B cell (primary cell): Measurements from ENCODE around the gene FADS6. TPM values are rescaled to one million over a fixed set of nuclear protein-coding genes. Genes with fewer than 3 reads are reported as not detected.

Source experiments
- ATAC-seq: fragments of 200-7000 bp; cut with Tn5 transposase; one replicate; pipeline ENCODE4 v1.10.0; 2021; ENCODE audit warnings: low read depth, mild to moderate bottlenecking, moderate number of reproducible peaks, moderate library complexity
- CTCF ChIA-PET: fragments of 350-600 bp; sonication (Branson Sonifier 250); formaldehyde crosslinking; loops from one replicate; lab custom pipeline; 2021; ENCODE audit warnings: antibody characterized with exemption, inconsistent platforms; lab: Charles Lee
- POLR2A ChIA-PET: fragments of 350-600 bp; sonication (Branson Sonifier 250); formaldehyde crosslinking; loops from one replicate; lab custom pipeline; 2021; ENCODE audit warnings: antibody characterized with exemption; lab: Charles Lee
- DNase-seq: peaks from one replicate; pipeline ENCODE4 v3.0.0; 2013
- H2AFZ ChIP-seq: 2 replicates; pipeline ENCODE4 v1.6.1; 2012; ENCODE audit warnings: mild to moderate bottlenecking, low read depth, low read length; ENCODE audit not compliant: insufficient read depth, poor library complexity, severe bottlenecking
- H3K27ac ChIP-seq, 2 donors: 1 replicate in 1 of 2; 2 replicates in 1 of 2; pipeline ENCODE4 v1.5.1; 2012 to 2013; ENCODE audit warnings: low read length in 2 of 2, mild to moderate bottlenecking in 2 of 2, moderate library complexity in 1 of 2
- H3K27me3 ChIP-seq, 4 experiments: fragments of 200-600 bp in 1 of 4; sonication (generic) in 1 of 4; replicated peaks in 1 of 4; 1 replicate in 2 of 4; 2 replicates in 2 of 4; pipeline versions ENCODE4 v1.6.1 to v1.7.0; 2013 to 2016; ENCODE audit warnings: low read length in 3 of 4, mild to moderate bottlenecking in 2 of 4, mixed read lengths in 1 of 4, moderate library complexity in 1 of 4; ENCODE audit not compliant: insufficient read depth in 4 of 4, control insufficient read depth in 3 of 4; ENCODE audit errors: control extremely low read depth in 1 of 4
- H3K36me3 ChIP-seq, 2 experiments: replicated peaks in 1 of 2; 1 replicate in 1 of 2; 2 replicates in 1 of 2; pipeline versions ENCODE4 v1.6.1 to v1.7.1; 2013; ENCODE audit warnings: low read length in 1 of 2; ENCODE audit not compliant: insufficient read depth in 2 of 2, control insufficient read depth in 1 of 2; ENCODE audit errors: control extremely low read depth in 1 of 2, extremely low read depth in 1 of 2
- H3K4me1 ChIP-seq, 2 donors: fragments of 200-600 bp in 1 of 2; sonication (generic) in 1 of 2; 1 replicate in 1 of 2; 2 replicates in 1 of 2; pipeline versions ENCODE4 v1.5.1 to v1.6.1; 2013 to 2017; ENCODE audit warnings: low read length in 2 of 2; ENCODE audit not compliant: control insufficient read depth in 2 of 2, insufficient read depth in 2 of 2
- H3K4me2 ChIP-seq: replicated peaks from 2 replicates; pipeline ENCODE3; 2012; ENCODE audit warnings: mild to moderate bottlenecking, low read depth, low read length; ENCODE audit not compliant: poor library complexity, severe bottlenecking
- H3K4me3 ChIP-seq, 5 experiments: fragments of 200-600 bp in 1 of 5; sonication (generic) in 1 of 5; 1 replicate in 3 of 5; 2 replicates in 2 of 5; pipeline versions ENCODE4 v1.5.1 to v1.7.0; 2011 to 2016; ENCODE audit warnings: low read length in 4 of 5, mild to moderate bottlenecking in 4 of 5, low read depth in 2 of 5, control low read depth in 1 of 5, moderate library complexity in 1 of 5; ENCODE audit not compliant: insufficient read depth in 1 of 5; ENCODE audit errors: control extremely low read depth in 1 of 5, extremely low read depth in 1 of 5
- H3K79me2 ChIP-seq: fragments of 200-600 bp; sonication (generic); one replicate; pipeline ENCODE4 v1.6.0; 2016; ENCODE audit warnings: low read length; ENCODE audit not compliant: control insufficient read depth, insufficient read depth
- H3K9ac ChIP-seq: fragments of 200-600 bp; sonication (generic); 2 replicates; pipeline ENCODE4 v1.6.1; 2017; ENCODE audit warnings: mild to moderate bottlenecking, low read length, moderate library complexity
- H3K9me3 ChIP-seq, 3 donors: one replicate each; pipeline versions ENCODE4 v1.6.1 to v1.7.1; 2013; ENCODE audit warnings: low read length in 2 of 3; ENCODE audit not compliant: control insufficient read depth in 2 of 3, insufficient read depth in 1 of 3; ENCODE audit errors: control extremely low read depth in 1 of 3
- H4K20me1 ChIP-seq: 2 replicates; pipeline ENCODE4 v1.6.0; 2012; ENCODE audit warnings: mild to moderate bottlenecking, low read length; ENCODE audit not compliant: insufficient read depth, control insufficient read depth, poor library complexity, severe bottlenecking
- H3K27ac Mint-ChIP-seq: one replicate; pipeline ENCODE4 v1.8.0; 2021; ENCODE audit warnings: mixed read lengths
- H3K27me3 Mint-ChIP-seq: one replicate; pipeline ENCODE4 v1.8.0; 2021; ENCODE audit warnings: mixed read lengths
- H3K4me1 Mint-ChIP-seq: one replicate; pipeline ENCODE4 v1.8.0; 2021; ENCODE audit warnings: mixed read lengths
- H3K4me3 Mint-ChIP-seq: one replicate; pipeline ENCODE4 v1.8.0; 2021; ENCODE audit warnings: mixed read lengths
- H3K9me3 Mint-ChIP-seq: one replicate; pipeline ENCODE4 v1.8.0; 2022; ENCODE audit warnings: mixed read lengths; ENCODE audit not compliant: insufficient read depth
- EZH2 ChIP-seq: IDR thresholded peaks from 2 replicates; pipeline ENCODE4 v1.6.1; 2012; ENCODE audit warnings: borderline replicate concordance, low read depth, mild to moderate bottlenecking, moderate library complexity, low read length; ENCODE audit not compliant: insufficient read depth, poor library complexity, severe bottlenecking
- WGBS: methylation state at CpG from one replicate; pipeline ENCODE4 v1.1.5; 2013; ENCODE audit warnings: missing lambda C conversion rate; ENCODE audit not compliant: insufficient coverage; 5-methylcytosine and 5-hydroxymethylcytosine counted together
- intact Hi-C: fragments of 100-400 bp; cut with micrococcal nuclease; formaldehyde crosslinking; loops from one replicate; pipeline ENCODE4 v1.10.0; 2022
- polyA plus RNA-seq: library from polyadenylated mRNA; depleted of rRNA; stranded (reverse); fragments of >200 nt; gene quantifications from 2 replicates; pipeline ENCODE4 v1.2.3, GENCODE V29; 2012
- total RNA-seq, 2 donors: library from RNA; stranded (reverse); fragments of 120-200 nt in 1 of 2; gene quantifications; 1 replicate in 1 of 2; 2 replicates in 1 of 2; pipeline versions ENCODE4 v1.2.3 to v1.2.4, GENCODE V29; 2013 to 2022
- TF ChIP-seq, protein P1 (sequence below): fragments of 200-600 bp; IDR thresholded peaks from one replicate; pipeline ENCODE4 v1.8.0; 2022; ENCODE audit warnings: antibody characterized with exemption, mild to moderate bottlenecking

FADS6 gene
- total and polyA plus RNA-seq, 2 donors (not counting 1 experiment from before 2014, with no cell fraction given) = not detected

- WGBS = 5% methylated on average over 38 of the region's 57 CpGs
- no peaks in the 10 kb centered on the region for H3K9me3 Mint-ChIP-seq
- Histone ChIP-seq H3K36me3 (no peaks in the 10 kb centered on the region), H3K4me1 (peaks cover 24 to 25% of the 10 kb centered on the region in 2 donors), H4K20me1 (no peaks in the 10 kb centered on the region), H3K79me2 (no peaks in the 10 kb centered on the region), H2AFZ (peak within 1 kb of the TSS; percentile 57), H3K9me3 (peaks cover 0 to 16% (median 0%) of the 10 kb centered on the region in 3 donors), H3K9ac (peak within 1 kb of the TSS; percentile 48), H3K27me3 (peaks cover 0 to 78% (median 38%) of the 10 kb centered on the region in 4 experiments), H3K27ac (no peak within 1 kb of the TSS), H3K4me2 (peak within 1 kb of the TSS; percentile 75), H3K4me3 (peak within 1 kb of the TSS in 3 of 5 experiments; percentile 30 to 52 (median 37))
- peak; percentile 12 for ATAC-seq
- no peak for TF ChIP-seq EZH2
- TF ChIP-seq, protein P1, sequence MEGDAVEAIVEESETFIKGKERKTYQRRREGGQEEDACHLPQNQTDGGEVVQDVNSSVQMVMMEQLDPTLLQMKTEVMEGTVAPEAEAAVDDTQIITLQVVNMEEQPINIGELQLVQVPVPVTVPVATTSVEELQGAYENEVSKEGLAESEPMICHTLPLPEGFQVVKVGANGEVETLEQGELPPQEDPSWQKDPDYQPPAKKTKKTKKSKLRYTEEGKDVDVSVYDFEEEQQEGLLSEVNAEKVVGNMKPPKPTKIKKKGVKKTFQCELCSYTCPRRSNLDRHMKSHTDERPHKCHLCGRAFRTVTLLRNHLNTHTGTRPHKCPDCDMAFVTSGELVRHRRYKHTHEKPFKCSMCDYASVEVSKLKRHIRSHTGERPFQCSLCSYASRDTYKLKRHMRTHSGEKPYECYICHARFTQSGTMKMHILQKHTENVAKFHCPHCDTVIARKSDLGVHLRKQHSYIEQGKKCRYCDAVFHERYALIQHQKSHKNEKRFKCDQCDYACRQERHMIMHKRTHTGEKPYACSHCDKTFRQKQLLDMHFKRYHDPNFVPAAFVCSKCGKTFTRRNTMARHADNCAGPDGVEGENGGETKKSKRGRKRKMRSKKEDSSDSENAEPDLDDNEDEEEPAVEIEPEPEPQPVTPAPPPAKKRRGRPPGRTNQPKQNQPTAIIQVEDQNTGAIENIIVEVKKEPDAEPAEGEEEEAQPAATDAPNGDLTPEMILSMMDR = no peak
- ChIA-PET CTCF (interaction anchor here (0.6 to 2.3 kb wide), 3 partner anchors 36 to 251 kb away, joined by 3 to 16 read pairs (median 3); no protein-coding TSS in a partner anchor), POLR2A (no interaction called here)
- peaks cover 15% of the 10 kb centered on the region for H3K4me1 Mint-ChIP-seq
- no peak within 1 kb of the TSS for H3K27ac Mint-ChIP-seq
- DNase-seq = peak; percentile 37
- H3K27me3 Mint-ChIP-seq = peaks cover 48% of the 10 kb centered on the region
- intact Hi-C loops = loop anchor here (1.0 kb wide), 1 partner anchor 35 kb away; no protein-coding TSS in a partner anchor
- H3K4me3 Mint-ChIP-seq = peak within 1 kb of the TSS; percentile 68
Measured at GRCh38 chr17:74922694-74923537, 29.5 kb upstream of the FADS6 start, which contains the start of gene USH1G. Gene USH1G (minus strand): TSS chr17:74923255. CDS start chr17:74923073, 182 bp downstream.

GRCh38 chr17:74922172-74922571, 28.7 kb upstream of the FADS6 start:
- no peak overlapping the region for H3K27ac Mint-ChIP-seq
- H4K20me1 ChIP-seq = no peaks in the 10 kb centered on the region
- no peak for ATAC-seq
- 68% methylated on average over 6 of the region's 6 CpGs for WGBS
- ChIA-PET POLR2A (no interaction called here), CTCF (no interaction called here)
- H3K36me3 ChIP-seq = no peaks in the 10 kb centered on the region
- peaks cover 24 to 25% of the 10 kb centered on the region in 2 donors for H3K4me1 ChIP-seq
- peak overlapping the region; percentile 68 for H3K4me3 Mint-ChIP-seq
- H3K9me3 ChIP-seq = peaks cover 0 to 16% (median 0%) of the 10 kb centered on the region in 3 donors
- intact Hi-C loops = no loop called here
- H3K4me2 ChIP-seq = peak overlapping the region; percentile 75
- no peak for TF ChIP-seq EZH2
- TF ChIP-seq, protein P1 = no peak
- H3K27ac ChIP-seq = no peak overlapping the region
- no peak overlapping the region for H2AFZ ChIP-seq
- H3K4me1 Mint-ChIP-seq = peaks cover 15% of the 10 kb centered on the region
- DNase-seq = no peak
- no peak overlapping the region for H3K9ac ChIP-seq
- peaks cover 0 to 78% (median 39%) of the 10 kb centered on the region in 4 experiments for H3K27me3 ChIP-seq
- H3K27me3 Mint-ChIP-seq = peaks cover 47% of the 10 kb centered on the region
- no peaks in the 10 kb centered on the region for H3K9me3 Mint-ChIP-seq
- H3K79me2 ChIP-seq = no peaks in the 10 kb centered on the region
- no peak overlapping the region for H3K4me3 ChIP-seq
